Measurements from ENCODE around the gene CA10. TPM values are rescaled to one million over a fixed set of nuclear protein-coding genes. Genes with fewer than 3 reads are reported as not detected.

Gene CA10
- total and polyA plus RNA-seq, 2 experiments from 2014 or later, result 0.33 TPM; not detected in 1

DNA sequence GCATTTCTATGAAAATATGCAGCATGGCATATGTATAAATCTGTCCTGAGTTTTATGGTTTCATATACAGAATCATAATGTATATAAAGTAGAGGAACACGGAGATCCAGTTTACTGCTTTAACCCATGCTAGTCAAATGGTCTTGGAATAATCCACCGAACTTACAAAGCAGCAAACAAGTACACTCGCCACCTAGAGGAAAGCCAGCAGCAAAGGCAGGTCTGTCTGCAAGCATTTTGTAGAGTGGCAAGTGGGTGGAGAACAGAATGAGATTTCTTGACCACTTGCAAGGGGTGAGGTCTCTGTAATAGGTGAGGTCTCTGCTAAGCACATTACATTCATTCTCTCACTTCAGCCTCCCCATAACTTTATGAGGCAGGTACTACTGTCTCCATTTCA lies 308.3 kb downstream of the CA10 start:
- H3K79me2 ChIP-seq, result no peaks in the 10 kb centered on the region
- H2AFZ ChIP-seq, result no peak overlapping the region
- H3K4me2 ChIP-seq, result no peak overlapping the region
- no peaks in the 10 kb centered on the region for H3K9me2 ChIP-seq (replicated peaks; ENCODE audit: insufficient read depth)
- TF ChIP-seq, protein P1, sequence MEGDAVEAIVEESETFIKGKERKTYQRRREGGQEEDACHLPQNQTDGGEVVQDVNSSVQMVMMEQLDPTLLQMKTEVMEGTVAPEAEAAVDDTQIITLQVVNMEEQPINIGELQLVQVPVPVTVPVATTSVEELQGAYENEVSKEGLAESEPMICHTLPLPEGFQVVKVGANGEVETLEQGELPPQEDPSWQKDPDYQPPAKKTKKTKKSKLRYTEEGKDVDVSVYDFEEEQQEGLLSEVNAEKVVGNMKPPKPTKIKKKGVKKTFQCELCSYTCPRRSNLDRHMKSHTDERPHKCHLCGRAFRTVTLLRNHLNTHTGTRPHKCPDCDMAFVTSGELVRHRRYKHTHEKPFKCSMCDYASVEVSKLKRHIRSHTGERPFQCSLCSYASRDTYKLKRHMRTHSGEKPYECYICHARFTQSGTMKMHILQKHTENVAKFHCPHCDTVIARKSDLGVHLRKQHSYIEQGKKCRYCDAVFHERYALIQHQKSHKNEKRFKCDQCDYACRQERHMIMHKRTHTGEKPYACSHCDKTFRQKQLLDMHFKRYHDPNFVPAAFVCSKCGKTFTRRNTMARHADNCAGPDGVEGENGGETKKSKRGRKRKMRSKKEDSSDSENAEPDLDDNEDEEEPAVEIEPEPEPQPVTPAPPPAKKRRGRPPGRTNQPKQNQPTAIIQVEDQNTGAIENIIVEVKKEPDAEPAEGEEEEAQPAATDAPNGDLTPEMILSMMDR (IDR thresholded peaks at IDR 0.05; ENCODE audit: poor library complexity), result no peak
- no peak for TF ChIP-seq EZH2phosphoT487 (IDR thresholded peaks at IDR 0.05; ENCODE audit: low read depth, severe bottlenecking, unreplicated experiment)
- no peak for TF ChIP-seq EZH2 (IDR thresholded peaks at IDR 0.05; ENCODE audit: borderline replicate concordance)
- no peak overlapping the region for H3K27ac ChIP-seq
- H3K36me3 ChIP-seq (replicated peaks; ENCODE audit: insufficient read depth, low read depth), result no peaks in the 10 kb centered on the region
- no peak overlapping the region for H3K4me3 ChIP-seq
- no peaks in the 10 kb centered on the region for H4K20me1 ChIP-seq (ENCODE audit: insufficient read depth, poor library complexity, severe bottlenecking)
- no peaks in the 10 kb centered on the region for H3K4me1 ChIP-seq (ENCODE audit: insufficient read depth)
- WGBS (ENCODE audit: low lambda C conversion rate, missing lambda C conversion rate), result 35% methylated on average over 3 of the region's 3 CpGs
- H3K9me3 ChIP-seq (ENCODE audit: low read depth), result no peaks in the 10 kb centered on the region
- no peak for DNase-seq (ENCODE audit: low spot score)
- peaks cover 5% of the 10 kb centered on the region for H3K27me3 ChIP-seq

DNA sequence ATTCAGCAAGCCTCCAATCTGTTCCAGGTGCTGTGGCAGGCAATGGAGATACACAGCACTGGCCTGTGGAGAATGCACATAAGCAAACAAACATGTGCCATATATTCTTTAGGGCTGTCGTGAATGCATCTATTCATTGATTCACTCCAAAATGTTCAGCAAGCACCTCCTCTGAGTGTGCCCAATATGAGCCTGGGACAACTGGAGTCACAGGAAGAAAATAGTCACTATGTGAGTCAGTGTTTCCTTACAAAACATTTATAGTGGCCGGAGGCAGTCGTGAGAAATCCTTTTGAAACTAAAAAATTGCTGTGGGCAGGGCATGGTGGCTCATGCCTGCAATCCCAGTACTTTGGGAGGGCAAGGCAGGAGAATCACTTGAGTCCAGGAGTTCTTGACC lies 310.1 kb downstream of the CA10 start:
- Histone ChIP-seq H3K9me2 (replicated peaks; ENCODE audit: insufficient read depth) (no peaks in the 10 kb centered on the region), H3K9me3 (ENCODE audit: low read depth) (no peaks in the 10 kb centered on the region), H3K27ac (no peak overlapping the region), H3K4me1 (ENCODE audit: insufficient read depth) (no peaks in the 10 kb centered on the region), H3K27me3 (peaks cover 5% of the 10 kb centered on the region), H3K4me2 (no peak overlapping the region), H3K79me2 (no peaks in the 10 kb centered on the region), H3K4me3 (no peak overlapping the region), H2AFZ (no peak overlapping the region), H4K20me1 (ENCODE audit: insufficient read depth, poor library complexity, severe bottlenecking) (no peaks in the 10 kb centered on the region), H3K36me3 (replicated peaks; ENCODE audit: insufficient read depth, low read depth) (no peaks in the 10 kb centered on the region)
- 73% methylated on average over 3 of the region's 3 CpGs for WGBS (ENCODE audit: low lambda C conversion rate, missing lambda C conversion rate)
- DNase-seq (ENCODE audit: low spot score), result no peak
- TF ChIP-seq EZH2phosphoT487 (IDR thresholded peaks at IDR 0.05; ENCODE audit: low read depth, severe bottlenecking, unreplicated experiment) (no peak), EZH2 (IDR thresholded peaks at IDR 0.05; ENCODE audit: borderline replicate concordance) (no peak)
- TF ChIP-seq, protein P1 (IDR thresholded peaks at IDR 0.05; ENCODE audit: poor library complexity), result no peak

DNA sequence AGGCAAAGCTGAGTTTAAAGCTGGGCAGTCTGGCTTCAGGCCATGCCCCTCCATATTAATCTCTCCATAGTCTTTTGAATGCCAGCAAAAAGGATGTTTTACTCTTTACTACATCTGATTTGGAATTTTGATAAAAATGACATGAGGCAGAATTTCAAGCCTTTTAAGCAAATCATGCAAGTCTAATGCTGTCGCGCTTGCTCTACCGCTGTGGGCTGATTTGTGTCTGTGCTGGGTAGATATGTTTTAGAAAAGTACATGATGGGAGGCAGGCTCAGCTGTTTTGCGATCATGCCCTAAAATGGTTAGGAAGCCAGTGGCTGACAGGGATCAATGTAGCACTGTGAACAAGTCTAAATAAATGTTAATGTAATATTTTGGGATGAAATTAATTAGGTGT lies 311.9 kb downstream of the CA10 start:
- DNase-seq (ENCODE audit: low spot score), result no peak
- Histone ChIP-seq H3K79me2 (no peaks in the 10 kb centered on the region), H4K20me1 (ENCODE audit: insufficient read depth, poor library complexity, severe bottlenecking) (no peaks in the 10 kb centered on the region), H3K36me3 (replicated peaks; ENCODE audit: insufficient read depth, low read depth) (no peaks in the 10 kb centered on the region), H3K27ac (no peak overlapping the region), H3K4me1 (ENCODE audit: insufficient read depth) (no peaks in the 10 kb centered on the region), H3K27me3 (peaks cover 5% of the 10 kb centered on the region), H3K9me2 (replicated peaks; ENCODE audit: insufficient read depth) (no peaks in the 10 kb centered on the region), H2AFZ (no peak overlapping the region), H3K4me2 (no peak overlapping the region), H3K4me3 (no peak overlapping the region), H3K9me3 (ENCODE audit: low read depth) (no peaks in the 10 kb centered on the region)
- TF ChIP-seq EZH2phosphoT487 (IDR thresholded peaks at IDR 0.05; ENCODE audit: low read depth, severe bottlenecking, unreplicated experiment) (no peak), EZH2 (IDR thresholded peaks at IDR 0.05; ENCODE audit: borderline replicate concordance) (no peak)
- TF ChIP-seq, protein P1 (IDR thresholded peaks at IDR 0.05; ENCODE audit: poor library complexity), result no peak
- WGBS (ENCODE audit: low lambda C conversion rate, missing lambda C conversion rate), result 91% methylated on average over 4 of the region's 4 CpGs

DNA sequence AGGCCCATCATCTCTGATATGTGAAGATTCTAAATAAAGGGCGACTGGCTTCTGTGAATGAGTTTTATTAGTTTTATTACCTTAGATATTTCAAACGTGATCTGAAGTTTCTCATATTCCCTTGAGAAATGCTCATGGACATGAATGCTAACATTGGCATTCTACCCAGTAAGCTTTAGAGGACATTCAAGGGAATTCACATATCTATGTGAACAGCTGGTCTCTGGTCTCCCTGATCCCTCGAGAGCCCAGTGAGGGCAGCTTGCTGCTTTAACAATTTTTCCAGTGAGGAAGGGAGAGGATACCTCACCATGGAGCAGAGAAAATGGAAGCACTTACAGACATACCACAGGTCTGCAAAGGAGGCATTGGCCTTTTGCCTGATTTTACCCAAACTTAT lies 312.7 kb downstream of the CA10 start:
- no peak overlapping the region for H2AFZ ChIP-seq
- H3K9me2 ChIP-seq (replicated peaks; ENCODE audit: insufficient read depth), result no peaks in the 10 kb centered on the region
- TF ChIP-seq, protein P1 (IDR thresholded peaks at IDR 0.05; ENCODE audit: poor library complexity), result no peak
- no peak for TF ChIP-seq EZH2 (IDR thresholded peaks at IDR 0.05; ENCODE audit: borderline replicate concordance)
- no peak for TF ChIP-seq EZH2phosphoT487 (IDR thresholded peaks at IDR 0.05; ENCODE audit: low read depth, severe bottlenecking, unreplicated experiment)
- H3K4me1 ChIP-seq (ENCODE audit: insufficient read depth), result no peaks in the 10 kb centered on the region
- H3K4me3 ChIP-seq, result no peak overlapping the region
- no peak overlapping the region for H3K27ac ChIP-seq
- 84% methylated on average over 3 of the region's 3 CpGs for WGBS (ENCODE audit: low lambda C conversion rate, missing lambda C conversion rate)
- H3K36me3 ChIP-seq (replicated peaks; ENCODE audit: insufficient read depth, low read depth), result no peaks in the 10 kb centered on the region
- no peaks in the 10 kb centered on the region for H3K79me2 ChIP-seq
- no peak overlapping the region for H3K4me2 ChIP-seq
- no peaks in the 10 kb centered on the region for H3K9me3 ChIP-seq (ENCODE audit: low read depth)
- H4K20me1 ChIP-seq (ENCODE audit: insufficient read depth, poor library complexity, severe bottlenecking), result no peaks in the 10 kb centered on the region
- peaks cover 5% of the 10 kb centered on the region for H3K27me3 ChIP-seq
- no peak for DNase-seq (ENCODE audit: low spot score)
